Fibroblast of pulmonary artery (primary cell): ENCODE measurements around the gene ACOT13.
"Not testable (repeated sequence)": the region's sequence is repeated elsewhere in the genome, so short reads cannot be mapped to it uniquely, and the experiment has no call there.

ENCODE experiments used
- DNase-seq: peaks from one replicate; pipeline ENCODE4 v3.0.0-alpha.2; 2010; ENCODE audit warnings: low read depth
- H3K4me3 ChIP-seq: replicated peaks from 2 replicates; pipeline ENCODE4 v1.5.1; 2011; ENCODE audit warnings: low read depth, mild to moderate bottlenecking, control low read depth, low read length, moderate library complexity
- TF ChIP-seq, protein P1 (sequence below): IDR thresholded peaks from 2 replicates; pipeline ENCODE4 v1.5.1; 2011; ENCODE audit warnings: mild to moderate bottlenecking, control low read depth, low read length, inconsistent platforms; ENCODE audit errors: missing control alignments

ACOT13 gene

DNA sequence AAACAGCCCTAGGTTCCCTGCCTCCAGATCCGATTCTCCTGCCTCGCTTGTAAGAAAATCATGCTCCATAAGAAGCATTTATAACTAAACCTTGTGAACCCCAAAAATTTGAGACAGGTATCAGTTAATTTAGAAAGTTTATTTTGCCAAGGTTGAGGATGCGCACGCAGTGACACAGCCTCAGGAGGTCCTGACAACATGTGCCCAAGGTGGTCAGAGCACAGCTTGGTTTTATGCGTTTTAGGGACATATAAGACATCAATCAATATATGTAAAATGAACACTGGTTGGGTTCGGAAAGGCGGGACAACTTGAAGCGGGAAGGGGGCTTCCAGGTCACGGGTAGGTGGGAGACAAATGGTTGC is 2.1 kb downstream of the ACOT13 start:
- no peak overlapping the region for H3K4me3 ChIP-seq
- TF ChIP-seq, protein P1, sequence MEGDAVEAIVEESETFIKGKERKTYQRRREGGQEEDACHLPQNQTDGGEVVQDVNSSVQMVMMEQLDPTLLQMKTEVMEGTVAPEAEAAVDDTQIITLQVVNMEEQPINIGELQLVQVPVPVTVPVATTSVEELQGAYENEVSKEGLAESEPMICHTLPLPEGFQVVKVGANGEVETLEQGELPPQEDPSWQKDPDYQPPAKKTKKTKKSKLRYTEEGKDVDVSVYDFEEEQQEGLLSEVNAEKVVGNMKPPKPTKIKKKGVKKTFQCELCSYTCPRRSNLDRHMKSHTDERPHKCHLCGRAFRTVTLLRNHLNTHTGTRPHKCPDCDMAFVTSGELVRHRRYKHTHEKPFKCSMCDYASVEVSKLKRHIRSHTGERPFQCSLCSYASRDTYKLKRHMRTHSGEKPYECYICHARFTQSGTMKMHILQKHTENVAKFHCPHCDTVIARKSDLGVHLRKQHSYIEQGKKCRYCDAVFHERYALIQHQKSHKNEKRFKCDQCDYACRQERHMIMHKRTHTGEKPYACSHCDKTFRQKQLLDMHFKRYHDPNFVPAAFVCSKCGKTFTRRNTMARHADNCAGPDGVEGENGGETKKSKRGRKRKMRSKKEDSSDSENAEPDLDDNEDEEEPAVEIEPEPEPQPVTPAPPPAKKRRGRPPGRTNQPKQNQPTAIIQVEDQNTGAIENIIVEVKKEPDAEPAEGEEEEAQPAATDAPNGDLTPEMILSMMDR, result no peak
- no peak for DNase-seq

DNA sequence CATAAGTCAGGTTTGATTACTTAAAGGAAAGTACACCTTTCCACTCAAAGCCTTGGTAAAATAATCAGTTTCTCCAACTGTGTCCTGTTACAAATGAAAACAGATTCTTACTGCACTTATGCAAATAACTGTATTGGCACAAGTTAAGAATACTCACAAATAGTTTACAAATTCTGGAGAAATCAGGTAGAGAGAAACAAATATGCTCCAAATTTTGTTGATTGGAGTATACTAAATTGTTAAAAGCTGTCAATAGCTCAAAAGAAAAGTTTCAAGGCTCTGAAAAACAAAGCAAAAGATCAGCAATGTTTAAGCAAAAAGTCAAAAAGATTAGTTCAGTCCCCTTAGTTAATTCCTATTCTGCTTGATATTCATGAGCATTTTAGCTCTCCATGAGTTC is 3.6 kb downstream of the ACOT13 start:
- not testable (repeated sequence) for H3K4me3 ChIP-seq, DNase-seq

DNA sequence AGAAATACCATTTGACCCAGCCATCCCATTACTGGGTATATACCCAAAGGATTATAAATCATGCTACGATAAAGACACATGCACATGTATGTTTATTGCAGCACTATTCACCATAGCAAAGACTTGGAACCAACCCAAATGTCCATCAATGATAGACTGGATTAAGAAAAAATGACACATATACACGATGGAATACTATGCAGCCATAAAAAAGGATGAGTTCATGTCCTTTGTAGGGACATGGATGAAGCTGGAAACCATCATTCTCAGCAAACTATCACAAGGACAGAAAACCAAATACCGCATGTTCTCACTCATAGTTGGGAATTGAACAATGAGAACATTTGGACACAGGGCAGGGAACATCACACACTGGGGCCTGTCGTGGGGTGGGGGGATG is 4.2 kb downstream of the ACOT13 start:
- not testable (repeated sequence) for H3K4me3 ChIP-seq

DNA sequence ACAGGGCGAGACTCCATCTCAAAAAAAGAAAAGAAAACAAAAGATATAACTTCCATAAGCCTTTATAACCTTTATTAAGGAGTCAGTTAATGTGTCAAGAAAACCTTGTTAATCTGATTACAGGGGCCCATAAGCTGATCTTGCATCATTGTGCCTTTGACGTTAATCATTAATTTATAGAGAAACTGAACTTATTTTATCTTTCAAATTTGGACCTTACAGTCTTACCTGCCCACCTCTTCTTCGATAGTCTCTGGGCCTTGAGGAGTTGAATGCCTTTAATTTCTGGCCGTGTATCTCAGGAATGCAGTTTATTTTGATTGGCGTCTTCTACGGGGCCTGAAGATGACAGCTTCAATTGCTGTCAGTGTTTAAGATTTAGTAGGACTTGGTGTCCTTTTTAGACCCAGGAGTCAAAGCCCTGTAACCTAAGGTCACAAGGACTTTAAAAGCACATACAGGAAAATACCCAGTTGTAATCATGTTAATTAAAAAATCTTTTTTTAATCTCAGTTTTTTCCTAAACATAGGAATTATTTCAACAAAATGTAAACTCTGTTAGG is 5.8 kb downstream of the ACOT13 start:
- DNase-seq, result no peak
- H3K4me3 ChIP-seq, result no peak overlapping the region
- TF ChIP-seq, protein P1, result no peak

More for the DNA sequence above, 4.2 kb downstream of the ACOT13 start:
- not testable (repeated sequence) for DNase-seq

DNA sequence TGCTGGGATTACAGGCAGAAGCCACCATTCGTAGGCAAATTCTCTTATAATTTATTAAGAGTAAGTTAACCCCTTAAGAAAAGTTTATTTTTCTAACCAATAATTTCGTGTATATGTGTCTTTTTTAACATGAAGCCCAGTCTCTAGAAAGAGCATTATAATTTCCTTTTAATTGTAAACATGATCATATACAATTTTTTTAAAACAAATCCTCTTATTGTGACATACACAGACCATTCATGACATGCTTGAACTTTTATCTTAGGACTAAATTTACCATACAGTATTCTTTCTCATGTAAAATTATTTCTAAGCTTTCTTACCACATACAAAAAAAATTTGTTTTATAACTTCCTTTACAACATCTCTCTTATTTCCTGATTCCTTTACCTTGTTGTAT is 6.7 kb downstream of the ACOT13 start:
- H3K4me3 ChIP-seq, result no peak overlapping the region
- TF ChIP-seq, protein P1, result no peak
- DNase-seq, result no peak

DNA sequence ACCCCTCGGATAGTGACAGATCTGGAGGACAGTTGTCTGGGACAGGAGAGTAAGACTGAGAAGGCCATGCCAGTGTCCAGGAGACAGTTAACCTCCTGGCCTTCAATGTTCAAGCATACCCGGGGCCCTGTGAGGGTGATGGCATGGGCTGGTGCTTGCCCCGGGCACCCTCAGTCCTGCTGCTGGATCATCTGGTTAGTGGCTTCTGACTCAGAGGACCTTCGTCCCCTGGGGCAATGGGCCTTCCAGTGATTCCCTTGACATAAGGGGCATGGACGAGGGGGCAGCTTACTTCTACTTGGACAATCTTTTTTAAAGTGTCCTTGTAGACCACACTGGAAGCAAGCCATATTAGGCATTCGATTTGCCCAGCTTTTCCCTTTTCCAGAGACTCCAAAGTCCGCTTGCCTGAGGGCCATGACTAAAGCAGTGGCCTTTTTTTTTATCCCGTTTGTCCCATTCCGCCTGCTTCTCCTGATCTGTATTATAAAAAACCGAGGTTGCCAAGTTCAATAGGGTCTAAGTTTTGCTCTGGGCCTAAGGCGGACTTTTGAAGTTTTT is 12.0 kb downstream of the ACOT13 start:
- not testable (repeated sequence) for H3K4me3 ChIP-seq, DNase-seq

DNA sequence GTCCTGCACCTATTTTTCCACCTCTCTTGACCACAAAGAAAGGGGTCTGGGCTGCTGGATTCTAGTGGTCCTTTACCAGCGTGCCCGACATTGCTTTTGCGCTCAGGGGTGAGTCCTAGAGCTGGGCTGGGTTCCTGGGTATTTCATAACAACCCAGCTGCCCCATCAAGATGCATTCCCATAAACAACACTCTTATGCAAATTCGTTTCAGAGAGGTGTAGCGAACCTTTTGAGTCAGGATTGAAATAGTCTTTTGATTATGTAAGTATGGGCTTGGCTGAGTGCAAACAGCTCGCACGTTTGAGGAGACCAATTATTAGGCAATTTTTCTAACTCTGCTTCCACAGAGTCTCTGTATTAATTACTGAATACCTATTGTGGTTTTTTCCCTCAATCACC is 13.7 kb downstream of the ACOT13 start:
- TF ChIP-seq, protein P1, result no peak
- no peak for DNase-seq

DNA sequence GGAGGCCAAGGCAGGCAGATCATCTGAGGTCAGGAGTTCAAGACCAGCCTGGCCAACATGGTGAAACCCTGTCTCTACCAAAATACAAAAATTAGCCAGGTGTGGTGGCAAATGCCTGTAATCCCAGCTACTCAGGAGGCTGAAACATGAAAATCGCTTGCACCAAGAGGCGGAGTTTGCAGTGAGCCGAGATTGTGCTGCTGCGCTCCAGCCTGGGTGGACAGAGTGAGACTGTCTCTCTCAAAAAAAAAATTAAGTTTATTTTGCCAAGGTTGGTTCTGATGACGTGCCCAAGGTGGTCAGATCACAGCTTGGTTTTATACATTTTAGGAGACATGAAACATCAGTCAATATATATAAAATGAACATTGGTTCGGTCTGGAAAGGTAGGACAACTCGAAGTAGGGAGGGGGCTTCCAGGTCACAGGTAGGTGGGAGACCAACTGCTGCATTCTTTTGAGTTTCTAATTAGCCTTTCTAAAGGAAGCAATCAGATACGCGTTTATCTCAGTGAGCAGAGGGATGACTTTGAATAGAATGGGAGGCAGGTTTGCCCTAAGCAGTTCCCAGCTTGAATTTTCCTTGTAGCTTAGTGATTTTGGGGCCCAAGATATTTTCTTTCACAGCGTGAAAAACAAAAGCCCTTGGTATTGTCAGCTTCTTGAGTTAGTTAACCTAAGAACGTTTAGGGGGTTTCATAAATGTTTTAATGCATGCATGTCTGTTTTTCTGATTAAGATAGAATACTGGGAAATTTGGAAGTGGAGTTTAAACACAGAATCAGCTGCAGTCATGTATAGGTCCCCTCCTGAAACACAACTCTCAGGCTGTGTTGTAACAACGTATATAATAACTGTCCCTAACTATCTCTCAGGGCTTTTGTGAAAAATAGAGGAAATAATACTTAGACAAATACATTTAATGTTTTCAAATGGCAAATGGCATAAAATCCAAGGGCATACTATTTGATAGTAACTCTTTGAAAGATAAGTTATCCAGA is 16.7 kb downstream of the ACOT13 start:
- TF ChIP-seq, protein P1, result no peak
- DNase-seq, result no peak

More for the DNA sequence above, 13.7 kb downstream of the ACOT13 start:
- H3K4me3 ChIP-seq, result no peak overlapping the region

More for the DNA sequence above, 16.7 kb downstream of the ACOT13 start:
- no peak overlapping the region for H3K4me3 ChIP-seq
